Erythroblast (primary cell): ENCODE measurements around the gene EDN2.
A peak's percentile ranks its signal among the peaks of the same experiment; 100 is the strongest.

Experiments used
- DNase-seq, 2 experiments: peaks; one replicate each; lab custom pipeline; 2025; lab: John Stamatoyannopoulos, UW
- GATA1 ChIP-seq: IDR thresholded peaks from 2 replicates; pipeline ENCODE4 v1.6.1; 2011; ENCODE audit warnings: low read depth, mild to moderate bottlenecking, control low read depth, low read length, moderate library complexity
- POLR2A ChIP-seq: IDR thresholded peaks from 2 replicates; pipeline ENCODE4 v1.6.1; 2011; ENCODE audit warnings: mild to moderate bottlenecking, low read length

EDN2 gene

GRCh38 chr1:41449326-41449921 is 35.1 kb downstream of the EDN2 start:
- DNase-seq, result no peak
- TF ChIP-seq POLR2A (no peak), GATA1 (no peak)

- no peak for TF ChIP-seq GATA1
- no peak for TF ChIP-seq POLR2A
- DNase-seq, result no peak
Observed at GRCh38 chr1:41448821-41449220, 35.7 kb downstream of the EDN2 start.

GRCh38 chr1:41447995-41448770 is 36.3 kb downstream of the EDN2 start:
- no peak for TF ChIP-seq POLR2A
- no peak for TF ChIP-seq GATA1
- DNase-seq, result no peak

- TF ChIP-seq GATA1 (no peak), POLR2A (no peak)
Observed at GRCh38 chr1:41446851-41447610, 37.5 kb downstream of the EDN2 start.

GRCh38 chr1:41444785-41445184 is 39.7 kb downstream of the EDN2 start:
- no peak for DNase-seq
- no peak for TF ChIP-seq POLR2A

More at GRCh38 chr1:41446851-41447610, 37.5 kb downstream of the EDN2 start:
- DNase-seq, result no peak

- TF ChIP-seq POLR2A, result no peak
- TF ChIP-seq GATA1, result no peak
- DNase-seq, result peak in 1 of 2 experiments; percentile 5
Observed at GRCh38 chr1:41444246-41444645, 40.2 kb downstream of the EDN2 start.

- no peak for DNase-seq
- TF ChIP-seq GATA1 (no peak), POLR2A (no peak)
Observed at GRCh38 chr1:41442697-41443251, 41.7 kb downstream of the EDN2 start.

- TF ChIP-seq GATA1 (no peak), POLR2A (no peak)
- no peak for DNase-seq
Observed at GRCh38 chr1:41440321-41441085, 44.0 kb downstream of the EDN2 start.

GRCh38 chr1:41439234-41439633 is 45.2 kb downstream of the EDN2 start:
- no peak for DNase-seq
- TF ChIP-seq POLR2A (no peak), GATA1 (no peak)

- TF ChIP-seq GATA1 (no peak), POLR2A (no peak)
- DNase-seq, result no peak
Observed at GRCh38 chr1:41438711-41439110, 45.8 kb downstream of the EDN2 start.

GRCh38 chr1:41437011-41437355 is 47.5 kb downstream of the EDN2 start:
- no peak for DNase-seq
- TF ChIP-seq POLR2A (no peak), GATA1 (no peak)

GRCh38 chr1:41436281-41437010 is 48.0 kb downstream of the EDN2 start:
- DNase-seq, result no peak
- TF ChIP-seq POLR2A, result no peak
- no peak for TF ChIP-seq GATA1
